NB4 (cell line): ENCODE data around the gene RECK.
A peak's percentile ranks its signal among the peaks of the same experiment; 100 is the strongest.

Source experiments
- DNase-seq: peaks from one replicate; pipeline ENCODE4 v3.0.0; 2010; ENCODE audit warnings: low read depth
- H3K4me3 ChIP-seq: one replicate; pipeline ENCODE4 v1.5.1; 2011; ENCODE audit warnings: mild to moderate bottlenecking, low read depth, low read length, moderate library complexity
- MAX ChIP-seq: IDR thresholded peaks from 2 replicates; pipeline ENCODE4 v1.6.1; 2011; ENCODE audit warnings: low read depth, low read length
- MYC ChIP-seq: IDR thresholded peaks from 2 replicates; pipeline ENCODE4 v1.6.1; 2011; ENCODE audit warnings: low read depth, low read length
- POLR2A ChIP-seq: IDR thresholded peaks from 2 replicates; pipeline ENCODE4 v1.6.1; 2011; ENCODE audit warnings: mild to moderate bottlenecking; ENCODE audit not compliant: insufficient read length; ENCODE audit errors: extremely low read depth
- TF ChIP-seq, protein P1 (sequence below): IDR thresholded peaks from one replicate; pipeline ENCODE4 v1.5.1; 2012; ENCODE audit warnings: low read depth, low read length

The RECK gene

GRCh38 chr9:36092509-36093215, 55.9 kb downstream of the RECK start:
- DNase-seq = peak; percentile 31
- no peak overlapping the region for H3K4me3 ChIP-seq
- TF ChIP-seq MAX (no peak), MYC (no peak), POLR2A (no peak)
- TF ChIP-seq, protein P1, sequence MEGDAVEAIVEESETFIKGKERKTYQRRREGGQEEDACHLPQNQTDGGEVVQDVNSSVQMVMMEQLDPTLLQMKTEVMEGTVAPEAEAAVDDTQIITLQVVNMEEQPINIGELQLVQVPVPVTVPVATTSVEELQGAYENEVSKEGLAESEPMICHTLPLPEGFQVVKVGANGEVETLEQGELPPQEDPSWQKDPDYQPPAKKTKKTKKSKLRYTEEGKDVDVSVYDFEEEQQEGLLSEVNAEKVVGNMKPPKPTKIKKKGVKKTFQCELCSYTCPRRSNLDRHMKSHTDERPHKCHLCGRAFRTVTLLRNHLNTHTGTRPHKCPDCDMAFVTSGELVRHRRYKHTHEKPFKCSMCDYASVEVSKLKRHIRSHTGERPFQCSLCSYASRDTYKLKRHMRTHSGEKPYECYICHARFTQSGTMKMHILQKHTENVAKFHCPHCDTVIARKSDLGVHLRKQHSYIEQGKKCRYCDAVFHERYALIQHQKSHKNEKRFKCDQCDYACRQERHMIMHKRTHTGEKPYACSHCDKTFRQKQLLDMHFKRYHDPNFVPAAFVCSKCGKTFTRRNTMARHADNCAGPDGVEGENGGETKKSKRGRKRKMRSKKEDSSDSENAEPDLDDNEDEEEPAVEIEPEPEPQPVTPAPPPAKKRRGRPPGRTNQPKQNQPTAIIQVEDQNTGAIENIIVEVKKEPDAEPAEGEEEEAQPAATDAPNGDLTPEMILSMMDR = no peak

DNA sequence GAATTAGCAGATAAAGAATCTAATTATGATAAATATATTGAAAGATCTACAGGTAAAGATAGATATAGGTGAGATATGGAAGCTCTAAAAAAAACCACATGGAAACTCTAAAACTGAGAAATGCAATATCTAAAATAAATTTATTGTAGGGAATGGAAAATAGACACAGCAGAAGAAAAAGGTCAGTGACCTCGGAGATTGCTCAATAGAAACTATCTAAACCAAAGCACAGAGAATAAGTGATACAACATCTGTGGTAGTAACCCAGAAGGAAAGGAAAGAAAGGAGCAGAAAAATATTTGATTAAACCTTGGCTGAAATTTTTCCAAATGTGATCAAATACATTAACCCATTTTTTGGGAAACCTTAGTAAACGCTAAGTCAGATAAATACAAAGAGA, 56.7 kb downstream of the RECK start:
- DNase-seq = peak; percentile 2
- H3K4me3 ChIP-seq = no peak overlapping the region
- TF ChIP-seq, protein P1 = no peak
- TF ChIP-seq MAX (no peak), MYC (no peak), POLR2A (no peak)

DNA sequence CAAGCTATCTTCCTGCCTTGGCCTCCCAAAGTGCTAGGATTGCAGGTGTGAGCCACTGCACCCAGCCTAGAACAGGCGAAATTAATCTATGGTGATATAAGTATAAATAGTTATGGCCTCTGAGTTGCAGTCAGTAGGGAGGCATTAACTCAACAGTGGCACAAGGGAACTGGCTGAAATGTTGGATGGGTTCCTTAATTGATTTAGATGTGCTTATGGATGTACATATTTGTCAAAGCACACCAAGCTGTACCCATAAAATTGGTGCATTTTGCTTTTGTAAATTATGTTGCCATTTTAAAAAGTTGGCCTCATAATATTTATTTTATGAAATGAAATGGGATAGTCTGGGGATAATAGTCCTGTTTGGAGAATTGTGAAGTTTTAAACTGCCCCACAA, 63.0 kb downstream of the RECK start:
- TF ChIP-seq, protein P1 = no peak
- DNase-seq = no peak
- H3K4me3 ChIP-seq = no peak overlapping the region

DNA sequence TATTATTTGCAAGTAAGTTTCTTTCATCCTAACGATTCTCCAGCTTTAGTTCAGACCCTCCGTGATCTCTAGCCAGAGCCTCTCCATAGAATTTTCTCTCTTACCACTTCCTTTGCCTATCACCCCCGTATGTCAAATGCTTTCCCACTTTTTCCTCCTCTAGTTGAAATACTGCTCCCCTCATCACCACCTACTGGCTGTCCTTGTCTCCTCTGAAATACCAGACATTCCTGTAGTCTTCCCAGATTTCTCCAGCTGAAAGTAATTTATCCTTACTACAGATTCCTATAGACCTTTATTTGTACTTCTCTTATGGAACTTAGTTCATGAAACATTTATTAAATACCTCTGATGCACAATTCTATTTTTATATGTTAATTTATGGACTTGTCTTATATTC, 63.8 kb downstream of the RECK start:
- TF ChIP-seq MAX (no peak), MYC (no peak), POLR2A (no peak)
- TF ChIP-seq, protein P1 = no peak
- DNase-seq = no peak
- H3K4me3 ChIP-seq = no peak overlapping the region

DNA sequence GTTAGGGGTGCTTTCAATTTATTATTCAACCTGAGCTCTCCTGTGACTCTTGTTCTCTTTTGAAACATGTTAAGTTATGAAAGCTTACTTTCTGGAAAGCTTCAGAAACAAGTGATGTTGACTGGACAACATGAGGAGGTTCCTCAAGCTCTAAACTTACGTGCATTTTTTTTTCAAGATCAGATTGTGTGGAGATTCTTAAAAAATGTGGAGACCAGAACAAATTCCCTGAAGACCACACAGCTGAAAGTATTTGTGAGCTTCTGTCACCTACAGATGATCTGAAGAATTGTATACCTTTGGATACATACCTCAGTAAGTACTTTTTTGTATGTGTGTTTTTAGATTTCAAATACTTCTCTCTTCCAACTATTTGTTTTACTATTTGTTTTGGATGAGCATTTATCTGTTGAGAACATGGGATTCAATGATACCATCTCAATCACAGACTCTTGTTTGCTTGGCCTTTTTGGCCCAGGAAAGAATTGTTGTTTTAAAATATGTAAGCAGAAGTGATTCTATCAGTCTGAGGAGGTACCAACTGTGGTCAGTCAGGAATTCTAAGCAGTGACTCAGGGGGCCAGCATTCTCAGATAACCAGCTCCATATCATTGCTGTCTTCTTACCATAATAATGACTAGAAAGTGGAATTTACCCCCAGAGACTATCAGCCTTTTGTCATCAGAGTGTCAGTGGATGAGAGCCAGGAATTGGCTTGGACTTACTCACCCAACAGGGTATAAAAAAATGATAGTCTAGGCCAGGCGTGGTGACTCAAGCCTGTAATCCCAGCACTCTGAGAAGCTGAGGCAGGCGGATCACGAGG, 65.4 kb downstream of the RECK start:
- no peak for DNase-seq
- no peak overlapping the region for H3K4me3 ChIP-seq
- TF ChIP-seq MAX = no peak
- no peak for TF ChIP-seq POLR2A
- TF ChIP-seq MYC = no peak
- TF ChIP-seq, protein P1 = no peak
